ENCODE data around the gene SOAT2.
A peak's percentile ranks its signal among the peaks of the same experiment; 100 is the strongest.

Gene SOAT2

DNA sequence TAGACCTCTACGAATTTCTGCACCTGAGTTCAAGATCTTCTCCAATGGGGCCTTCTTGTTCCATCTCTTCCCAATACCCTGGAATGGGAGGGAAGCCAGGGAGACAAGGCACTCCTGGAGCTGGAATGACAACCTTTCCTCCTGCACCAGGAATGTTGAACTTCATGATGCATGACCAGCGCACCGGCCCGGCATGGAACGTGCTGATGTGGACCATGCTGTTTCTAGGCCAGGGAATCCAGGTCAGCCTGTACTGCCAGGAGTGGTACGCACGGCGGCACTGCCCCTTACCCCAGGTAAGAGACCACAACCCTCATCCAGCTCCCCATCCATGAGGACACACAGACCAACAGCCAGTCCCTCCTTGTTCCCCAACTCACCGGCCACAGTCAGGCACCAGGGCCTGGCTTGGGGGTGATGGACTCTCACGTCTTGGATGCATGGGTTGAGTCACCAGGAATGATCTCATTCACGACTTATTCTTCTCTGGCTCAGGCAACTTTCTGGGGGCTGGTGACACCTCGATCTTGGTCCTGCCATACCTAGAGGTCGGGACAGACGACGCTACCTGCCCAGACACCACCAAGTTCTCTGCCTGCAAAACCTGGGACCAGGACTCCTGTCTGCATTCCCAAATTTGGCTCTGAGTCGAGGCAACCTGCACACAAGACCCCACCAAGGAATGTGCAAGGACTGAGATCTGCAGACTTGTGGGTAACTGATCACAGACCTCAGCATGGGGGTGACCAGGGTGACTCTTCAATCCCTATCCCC lies 20.5 kb downstream of the SOAT2 start:
- no peak overlapping the region for H3K4me3 ChIP-seq (replicated peaks; ENCODE audit: low read depth, low read length)
- DNase-seq (ENCODE audit: low read depth): peak; percentile 14
- TF ChIP-seq, protein P1, sequence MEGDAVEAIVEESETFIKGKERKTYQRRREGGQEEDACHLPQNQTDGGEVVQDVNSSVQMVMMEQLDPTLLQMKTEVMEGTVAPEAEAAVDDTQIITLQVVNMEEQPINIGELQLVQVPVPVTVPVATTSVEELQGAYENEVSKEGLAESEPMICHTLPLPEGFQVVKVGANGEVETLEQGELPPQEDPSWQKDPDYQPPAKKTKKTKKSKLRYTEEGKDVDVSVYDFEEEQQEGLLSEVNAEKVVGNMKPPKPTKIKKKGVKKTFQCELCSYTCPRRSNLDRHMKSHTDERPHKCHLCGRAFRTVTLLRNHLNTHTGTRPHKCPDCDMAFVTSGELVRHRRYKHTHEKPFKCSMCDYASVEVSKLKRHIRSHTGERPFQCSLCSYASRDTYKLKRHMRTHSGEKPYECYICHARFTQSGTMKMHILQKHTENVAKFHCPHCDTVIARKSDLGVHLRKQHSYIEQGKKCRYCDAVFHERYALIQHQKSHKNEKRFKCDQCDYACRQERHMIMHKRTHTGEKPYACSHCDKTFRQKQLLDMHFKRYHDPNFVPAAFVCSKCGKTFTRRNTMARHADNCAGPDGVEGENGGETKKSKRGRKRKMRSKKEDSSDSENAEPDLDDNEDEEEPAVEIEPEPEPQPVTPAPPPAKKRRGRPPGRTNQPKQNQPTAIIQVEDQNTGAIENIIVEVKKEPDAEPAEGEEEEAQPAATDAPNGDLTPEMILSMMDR (IDR thresholded peaks at IDR 0.05; ENCODE audit: low read length, missing control alignments): no peak

- no peak for DNase-seq (ENCODE audit: low read depth)
- no peak overlapping the region for H3K4me3 ChIP-seq (replicated peaks; ENCODE audit: low read depth, low read length)
- TF ChIP-seq, protein P1 (IDR thresholded peaks at IDR 0.05; ENCODE audit: low read length, missing control alignments): no peak
Measured at GRCh38 chr12:53124352-53124723, 21.1 kb downstream of the SOAT2 start.

GRCh38 chr12:53127169-53127568 lies 23.9 kb downstream of the SOAT2 start:
- no peak overlapping the region for H3K4me3 ChIP-seq (replicated peaks; ENCODE audit: low read depth, low read length)
- DNase-seq (ENCODE audit: low read depth): no peak
- TF ChIP-seq, protein P1 (IDR thresholded peaks at IDR 0.05; ENCODE audit: low read length, missing control alignments): no peak

DNA sequence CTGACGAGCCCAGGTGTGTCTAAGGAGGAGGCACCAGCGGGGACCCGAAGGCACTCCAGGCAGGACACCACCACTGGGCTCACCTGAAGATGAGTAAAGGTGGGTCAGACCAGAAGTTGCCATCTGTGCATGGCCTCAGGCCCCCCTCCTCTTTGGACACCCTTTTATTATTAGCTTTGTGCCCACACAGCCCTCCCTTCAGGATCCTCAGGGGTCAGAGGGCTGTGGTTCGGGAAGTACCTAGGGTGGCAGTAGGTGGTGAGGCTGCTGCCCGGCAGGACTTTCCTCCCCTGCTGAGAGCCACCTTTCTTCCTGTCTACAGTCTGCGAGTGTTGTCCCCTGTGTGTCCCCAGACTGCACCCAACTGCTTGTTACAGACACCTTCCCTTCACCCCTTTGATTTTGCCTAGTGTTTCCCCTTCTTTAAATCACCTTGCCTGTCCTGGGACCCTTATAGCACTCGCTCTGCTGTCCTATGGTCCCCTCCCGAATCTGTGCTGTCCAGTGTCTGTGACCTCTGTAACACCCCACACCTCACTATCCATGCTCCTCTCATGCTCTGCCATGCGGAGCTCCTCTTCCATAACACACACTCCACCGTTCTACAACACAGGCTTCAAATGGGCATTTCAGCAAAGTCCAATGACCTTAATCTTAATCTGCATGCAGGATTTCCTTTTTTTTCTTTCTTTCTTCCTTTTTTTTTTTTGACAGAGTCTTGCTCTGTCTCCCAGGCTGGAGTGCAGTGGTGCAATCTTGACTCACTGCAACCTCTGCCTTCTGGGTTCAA lies 25.7 kb downstream of the SOAT2 start:
- H3K4me3 ChIP-seq (replicated peaks; ENCODE audit: low read depth, low read length): no peak overlapping the region
- DNase-seq (ENCODE audit: low read depth): no peak
- TF ChIP-seq, protein P1 (IDR thresholded peaks at IDR 0.05; ENCODE audit: low read length, missing control alignments): no peak

DNA sequence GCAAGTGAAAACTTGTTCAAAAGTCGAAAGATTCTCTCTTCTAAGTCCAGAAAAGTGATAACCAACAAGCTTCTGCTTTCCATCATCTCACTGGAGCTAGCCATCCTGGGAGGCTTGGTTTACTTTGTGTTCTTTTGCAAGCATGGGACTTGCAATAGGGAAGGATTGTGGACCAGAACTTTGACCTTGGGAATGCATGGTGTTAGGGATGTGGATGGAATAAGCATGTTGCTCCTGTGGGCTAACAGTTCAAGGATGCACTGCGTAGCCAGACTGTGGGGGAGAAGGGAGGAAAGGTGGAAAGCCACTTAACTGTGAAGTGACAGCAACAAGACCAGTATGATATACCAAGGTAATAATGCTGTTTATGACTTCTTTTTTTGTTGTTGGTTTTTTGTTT lies 28.6 kb downstream of the SOAT2 start:
- H3K4me3 ChIP-seq (replicated peaks; ENCODE audit: low read depth, low read length): no peak overlapping the region
- DNase-seq (ENCODE audit: low read depth): no peak
- TF ChIP-seq, protein P1 (IDR thresholded peaks at IDR 0.05; ENCODE audit: low read length, missing control alignments): no peak

DNA sequence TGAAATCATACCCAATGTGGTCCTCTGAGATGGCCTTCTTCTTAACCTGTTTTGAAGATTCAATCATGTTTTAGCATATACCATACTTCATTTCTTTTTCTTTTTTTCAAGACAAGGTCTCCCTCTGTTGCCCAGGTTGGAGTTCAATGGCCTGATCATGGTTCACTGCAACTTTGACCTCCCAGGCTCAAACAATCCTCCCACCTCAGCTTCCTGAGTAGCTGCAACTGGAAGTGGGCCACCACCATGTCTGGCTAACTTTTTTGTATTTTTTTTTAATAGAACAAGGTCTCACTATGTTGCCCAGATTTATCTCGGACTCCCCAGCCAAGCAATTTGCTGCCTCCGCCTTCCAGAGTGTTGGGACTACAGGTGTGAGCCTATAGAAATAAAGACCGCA lies 30.4 kb downstream of the SOAT2 start:
- no peak overlapping the region for H3K4me3 ChIP-seq (replicated peaks; ENCODE audit: low read depth, low read length)
- TF ChIP-seq, protein P1 (IDR thresholded peaks at IDR 0.05; ENCODE audit: low read length, missing control alignments): no peak
- DNase-seq (ENCODE audit: low read depth): no peak
